Osteocyte (in vitro differentiated cells): Measurements from ENCODE around the gene DNAJA1. TPM values are rescaled to one million over a fixed set of nuclear protein-coding genes. Genes with fewer than 3 reads are reported as not detected.

Source experiments
- DNase-seq: peaks from one replicate; pipeline ENCODE4 v3.0.0; 2021; ENCODE audit warnings: mixed read lengths; ENCODE audit not compliant: unreplicated experiment; ENCODE audit errors: extremely low spot score
- H3K27ac Mint-ChIP-seq: one replicate; pipeline ENCODE4 v1.8.0; 2021; ENCODE audit warnings: mild to moderate bottlenecking, mixed read lengths; ENCODE audit not compliant: unreplicated experiment
- H3K27me3 Mint-ChIP-seq: one replicate; pipeline ENCODE4 v1.8.0; 2021; ENCODE audit warnings: mixed read lengths; ENCODE audit not compliant: unreplicated experiment
- H3K36me3 Mint-ChIP-seq: one replicate; pipeline ENCODE4 v1.8.0; 2021; ENCODE audit warnings: mixed read lengths; ENCODE audit not compliant: unreplicated experiment
- H3K4me1 Mint-ChIP-seq: one replicate; pipeline ENCODE4 v1.8.0; 2021; ENCODE audit warnings: mixed read lengths; ENCODE audit not compliant: unreplicated experiment
- H3K4me3 Mint-ChIP-seq: one replicate; pipeline ENCODE4 v1.8.0; 2021; ENCODE audit warnings: mild to moderate bottlenecking, moderate library complexity, mixed read lengths; ENCODE audit not compliant: unreplicated experiment
- H3K9me3 Mint-ChIP-seq: one replicate; pipeline ENCODE4 v1.8.0; 2021; ENCODE audit warnings: mixed read lengths; ENCODE audit not compliant: unreplicated experiment
- total RNA-seq: library from RNA; stranded (reverse); gene quantifications from 2 replicates; pipeline ENCODE4 v1.2.1, GENCODE V29; 2021
- TF ChIP-seq, protein P1 (sequence below): fragments of 200-600 bp; sonication (generic); IDR thresholded peaks from 2 replicates; pipeline ENCODE4 v1.5.0; 2021; ENCODE audit warnings: antibody characterized with exemption, mild to moderate bottlenecking, moderate library complexity

Gene DNAJA1
- total RNA-seq, 1 donor from 2014 or later: 139 TPM

DNA sequence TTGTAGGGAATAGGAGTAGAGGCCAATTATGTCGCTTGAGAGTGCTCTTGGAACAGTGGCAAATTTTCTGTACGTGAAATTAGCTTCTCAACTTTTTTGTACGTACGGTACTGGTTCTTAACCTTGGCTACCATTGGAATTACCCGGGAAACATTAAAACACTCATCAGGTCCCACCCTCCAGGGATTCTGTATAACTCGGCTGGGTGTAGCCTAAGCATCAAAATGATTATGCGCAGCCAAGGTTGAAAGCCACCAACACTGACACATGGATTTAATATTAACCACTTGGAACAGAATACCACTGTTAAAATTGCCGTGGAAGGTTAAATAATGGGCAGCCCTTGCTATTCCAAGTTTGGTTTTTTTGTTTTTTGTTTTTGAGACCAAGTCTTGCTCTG, 17.4 kb downstream of the DNAJA1 start:
- Mint-ChIP-seq H3K4me1 (peaks cover 14% of the 10 kb centered on the region), H3K4me3 (no peak overlapping the region), H3K27me3 (no peaks in the 10 kb centered on the region), H3K36me3 (peaks cover 34% of the 10 kb centered on the region), H3K9me3 (no peaks in the 10 kb centered on the region), H3K27ac (no peak overlapping the region)
- DNase-seq: no peak
- TF ChIP-seq, protein P1, sequence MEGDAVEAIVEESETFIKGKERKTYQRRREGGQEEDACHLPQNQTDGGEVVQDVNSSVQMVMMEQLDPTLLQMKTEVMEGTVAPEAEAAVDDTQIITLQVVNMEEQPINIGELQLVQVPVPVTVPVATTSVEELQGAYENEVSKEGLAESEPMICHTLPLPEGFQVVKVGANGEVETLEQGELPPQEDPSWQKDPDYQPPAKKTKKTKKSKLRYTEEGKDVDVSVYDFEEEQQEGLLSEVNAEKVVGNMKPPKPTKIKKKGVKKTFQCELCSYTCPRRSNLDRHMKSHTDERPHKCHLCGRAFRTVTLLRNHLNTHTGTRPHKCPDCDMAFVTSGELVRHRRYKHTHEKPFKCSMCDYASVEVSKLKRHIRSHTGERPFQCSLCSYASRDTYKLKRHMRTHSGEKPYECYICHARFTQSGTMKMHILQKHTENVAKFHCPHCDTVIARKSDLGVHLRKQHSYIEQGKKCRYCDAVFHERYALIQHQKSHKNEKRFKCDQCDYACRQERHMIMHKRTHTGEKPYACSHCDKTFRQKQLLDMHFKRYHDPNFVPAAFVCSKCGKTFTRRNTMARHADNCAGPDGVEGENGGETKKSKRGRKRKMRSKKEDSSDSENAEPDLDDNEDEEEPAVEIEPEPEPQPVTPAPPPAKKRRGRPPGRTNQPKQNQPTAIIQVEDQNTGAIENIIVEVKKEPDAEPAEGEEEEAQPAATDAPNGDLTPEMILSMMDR: no peak

DNA sequence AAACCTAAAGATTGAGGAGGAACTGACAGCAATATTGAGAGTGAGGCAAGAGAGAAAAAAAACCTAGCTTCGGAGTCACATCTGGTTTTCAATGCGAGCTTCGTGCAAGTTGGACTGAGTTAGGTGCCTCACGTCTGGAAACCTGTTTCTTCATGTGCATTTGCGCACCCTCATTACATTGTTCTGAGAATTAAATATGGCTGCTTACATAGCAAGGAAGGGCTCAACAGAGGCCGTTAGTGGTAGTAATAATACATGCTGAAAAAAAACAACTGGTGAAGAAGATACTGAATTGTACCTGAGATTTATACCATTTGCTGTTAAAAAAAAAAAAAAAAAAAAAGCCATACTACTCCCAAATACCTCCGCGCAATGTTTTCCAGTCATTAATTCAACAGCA, 18.6 kb downstream of the DNAJA1 start:
- no peaks in the 10 kb centered on the region for H3K9me3 Mint-ChIP-seq
- H3K36me3 Mint-ChIP-seq: peaks cover 35% of the 10 kb centered on the region
- peak overlapping the region; percentile 80 for H3K4me3 Mint-ChIP-seq
- DNase-seq: no peak
- TF ChIP-seq, protein P1: no peak
- H3K4me1 Mint-ChIP-seq: peaks cover 14% of the 10 kb centered on the region
- peak overlapping the region; percentile 89 for H3K27ac Mint-ChIP-seq
- H3K27me3 Mint-ChIP-seq: no peaks in the 10 kb centered on the region

DNA sequence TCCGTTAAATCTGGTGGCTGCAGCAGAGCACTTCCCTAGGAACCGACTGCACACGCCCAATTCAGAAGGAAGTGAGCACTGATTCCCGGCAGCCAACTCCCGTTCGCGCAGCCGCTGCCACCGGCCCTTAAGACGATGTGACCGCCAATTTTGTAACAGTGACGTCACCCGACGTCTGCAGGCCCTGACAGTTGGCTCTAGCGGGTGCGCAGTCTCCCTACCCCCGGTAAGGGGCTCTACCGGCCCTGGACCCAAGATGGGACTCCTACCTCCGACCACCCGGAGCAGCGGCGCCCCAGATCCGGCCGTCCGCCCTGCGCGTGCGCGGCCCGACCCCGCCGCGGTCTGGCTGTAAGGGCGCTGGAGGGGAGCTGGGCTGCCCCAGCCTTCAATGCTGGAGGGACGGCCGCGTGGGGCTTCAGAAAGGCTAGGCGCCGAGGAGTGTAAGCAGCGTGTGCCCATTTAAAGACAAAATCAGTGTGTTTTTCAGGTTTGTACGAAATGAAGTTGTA, 19.1 kb downstream of the DNAJA1 start:
- H3K4me3 Mint-ChIP-seq: peak overlapping the region; percentile 80
- H3K27me3 Mint-ChIP-seq: no peaks in the 10 kb centered on the region
- no peaks in the 10 kb centered on the region for H3K9me3 Mint-ChIP-seq
- TF ChIP-seq, protein P1: no peak
- H3K36me3 Mint-ChIP-seq: peaks cover 34% of the 10 kb centered on the region
- peak; percentile 92 for DNase-seq
- peaks cover 14% of the 10 kb centered on the region for H3K4me1 Mint-ChIP-seq
- peak overlapping the region; percentile 89 for H3K27ac Mint-ChIP-seq

- no peaks in the 10 kb centered on the region for H3K9me3 Mint-ChIP-seq
- H3K4me1 Mint-ChIP-seq: peaks cover 14% of the 10 kb centered on the region
- H3K36me3 Mint-ChIP-seq: peaks cover 37% of the 10 kb centered on the region
- no peaks in the 10 kb centered on the region for H3K27me3 Mint-ChIP-seq
- TF ChIP-seq, protein P1: peak; percentile 43
- peak overlapping the region; percentile 80 for H3K4me3 Mint-ChIP-seq
- no peak for DNase-seq
- H3K27ac Mint-ChIP-seq: peak overlapping the region; percentile 89
Observed at GRCh38 chr9:33044677-33045282, 19.7 kb downstream of the DNAJA1 start.

GRCh38 chr9:33046061-33046460, 21.0 kb downstream of the DNAJA1 start:
- H3K4me3 Mint-ChIP-seq: no peak overlapping the region
- H3K9me3 Mint-ChIP-seq: no peaks in the 10 kb centered on the region
- no peak for DNase-seq
- TF ChIP-seq, protein P1: no peak
- no peaks in the 10 kb centered on the region for H3K27me3 Mint-ChIP-seq
- H3K36me3 Mint-ChIP-seq: peaks cover 35% of the 10 kb centered on the region
- H3K4me1 Mint-ChIP-seq: peaks cover 14% of the 10 kb centered on the region
- H3K27ac Mint-ChIP-seq: no peak overlapping the region
